Measurements from ENCODE around the gene INPP5A.

INPP5A gene

DNA sequence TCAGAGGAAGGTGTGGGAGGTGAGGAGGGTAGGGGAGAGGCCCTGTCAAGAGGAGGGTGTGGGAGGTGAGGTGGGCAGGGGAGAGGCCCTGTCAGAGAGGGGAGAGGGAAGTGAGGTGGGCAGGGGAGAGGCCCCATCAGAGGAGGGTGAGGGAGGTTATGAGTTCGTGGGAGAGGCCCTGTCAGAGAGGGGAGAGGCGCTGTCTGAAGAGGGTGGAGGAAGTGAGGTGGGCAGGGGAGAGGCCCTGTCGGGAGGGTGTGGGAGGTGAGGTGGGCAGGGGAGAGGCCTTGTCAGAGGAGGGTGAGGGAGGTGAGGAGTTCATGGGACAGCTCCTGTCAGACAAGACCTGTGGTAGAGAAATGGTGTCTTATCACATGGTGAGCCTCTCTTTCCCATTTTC, 74.4 kb downstream of the INPP5A start:
- H3K79me2 ChIP-seq (ENCODE audit: insufficient read depth, low read length): peaks cover 60% of the 10 kb centered on the region; the same call in 1 of the 2 replicates
- H3K4me3 ChIP-seq (ENCODE audit: low read length, poor library complexity, severe bottlenecking): no peak overlapping the region
- H3K27me3 ChIP-seq (ENCODE audit: insufficient read depth, low read length, poor library complexity, severe bottlenecking): no peaks in the 10 kb centered on the region
- TF ChIP-seq, protein P1, sequence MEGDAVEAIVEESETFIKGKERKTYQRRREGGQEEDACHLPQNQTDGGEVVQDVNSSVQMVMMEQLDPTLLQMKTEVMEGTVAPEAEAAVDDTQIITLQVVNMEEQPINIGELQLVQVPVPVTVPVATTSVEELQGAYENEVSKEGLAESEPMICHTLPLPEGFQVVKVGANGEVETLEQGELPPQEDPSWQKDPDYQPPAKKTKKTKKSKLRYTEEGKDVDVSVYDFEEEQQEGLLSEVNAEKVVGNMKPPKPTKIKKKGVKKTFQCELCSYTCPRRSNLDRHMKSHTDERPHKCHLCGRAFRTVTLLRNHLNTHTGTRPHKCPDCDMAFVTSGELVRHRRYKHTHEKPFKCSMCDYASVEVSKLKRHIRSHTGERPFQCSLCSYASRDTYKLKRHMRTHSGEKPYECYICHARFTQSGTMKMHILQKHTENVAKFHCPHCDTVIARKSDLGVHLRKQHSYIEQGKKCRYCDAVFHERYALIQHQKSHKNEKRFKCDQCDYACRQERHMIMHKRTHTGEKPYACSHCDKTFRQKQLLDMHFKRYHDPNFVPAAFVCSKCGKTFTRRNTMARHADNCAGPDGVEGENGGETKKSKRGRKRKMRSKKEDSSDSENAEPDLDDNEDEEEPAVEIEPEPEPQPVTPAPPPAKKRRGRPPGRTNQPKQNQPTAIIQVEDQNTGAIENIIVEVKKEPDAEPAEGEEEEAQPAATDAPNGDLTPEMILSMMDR (conservative IDR thresholded peaks at IDR 0.05; ENCODE audit: low read length): no peak
- TF ChIP-seq EZH2phosphoT487 (IDR thresholded peaks at IDR 0.05; ENCODE audit: borderline replicate concordance): no peak
- H3K9me3 ChIP-seq (ENCODE audit: insufficient read depth, low read depth, low read length): no peaks in the 10 kb centered on the region
- no peak overlapping the region for H3K9ac ChIP-seq (ENCODE audit: low read depth, low read length, poor library complexity, severe bottlenecking)
- H3K4me2 ChIP-seq (ENCODE audit: low read depth, low read length, poor library complexity, severe bottlenecking): no peak overlapping the region
- no peak overlapping the region for H2AFZ ChIP-seq (ENCODE audit: low read length)
- peaks cover 6% of the 10 kb centered on the region; the same call in 1 of the 2 replicates for H3K36me3 ChIP-seq (ENCODE audit: insufficient read depth, low read length)
- H3K4me1 ChIP-seq (ENCODE audit: insufficient read depth, low read length, poor library complexity, severe bottlenecking): peaks cover 4% of the 10 kb centered on the region
- no peaks in the 10 kb centered on the region for H3K9me2 ChIP-seq (replicated peaks; ENCODE audit: low read depth, low read length)
- H3F3A ChIP-seq (ENCODE audit: low read depth): no peaks in the 10 kb centered on the region
- peaks cover 24% of the 10 kb centered on the region for H4K20me1 ChIP-seq (ENCODE audit: insufficient read depth, low read length, poor library complexity, severe bottlenecking)

DNA sequence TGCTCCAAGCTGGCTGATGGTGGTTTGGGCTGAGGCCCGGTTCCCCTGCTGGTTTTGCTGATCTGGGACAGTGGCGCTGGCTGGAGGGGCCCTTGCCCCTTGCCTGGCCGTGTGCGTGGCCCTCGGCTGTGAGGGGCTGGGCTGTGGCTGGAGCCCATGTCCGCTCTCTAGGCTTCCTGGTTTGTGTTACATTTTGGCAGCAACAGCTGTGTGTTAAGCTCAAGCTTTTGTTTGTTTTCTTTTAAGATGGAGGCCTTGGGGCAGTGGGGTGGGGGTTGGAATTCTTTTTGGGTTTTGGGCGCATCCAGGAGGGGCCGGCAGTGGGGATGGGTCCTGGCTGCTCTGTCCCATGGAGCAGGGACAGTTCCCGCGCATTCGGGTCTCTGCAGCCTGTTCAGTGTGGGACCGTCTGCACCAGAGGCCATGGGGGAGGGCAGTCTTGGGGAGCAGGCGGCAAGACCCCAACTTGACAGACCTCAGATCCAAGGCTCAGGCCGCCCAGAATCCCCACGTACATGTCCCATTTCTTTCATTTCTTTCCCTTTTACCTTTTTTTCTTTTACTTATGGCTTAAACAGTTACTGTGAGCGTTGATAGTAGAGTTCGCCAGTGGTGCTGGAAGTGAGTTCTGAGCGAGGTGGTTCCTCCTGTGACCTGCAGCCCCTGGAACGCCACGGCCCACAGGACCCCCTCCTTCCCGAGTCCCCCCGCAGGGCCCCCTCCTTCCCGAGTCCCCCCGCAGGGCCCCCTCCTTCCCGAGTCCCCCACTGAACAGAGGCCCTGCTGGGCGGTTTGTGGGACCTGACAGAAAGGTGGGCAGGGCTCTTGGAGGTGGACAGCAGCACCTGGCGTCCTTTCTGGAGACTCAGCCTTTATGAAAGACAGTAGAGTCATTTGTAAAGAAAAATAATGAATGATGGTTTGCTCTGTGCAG, 75.3 kb downstream of the INPP5A start:
- Histone ChIP-seq H4K20me1 (ENCODE audit: insufficient read depth, low read length, poor library complexity, severe bottlenecking) (peaks cover 24% of the 10 kb centered on the region), H2AFZ (ENCODE audit: low read length) (no peak overlapping the region), H3K9me3 (ENCODE audit: insufficient read depth, low read depth, low read length) (no peaks in the 10 kb centered on the region), H3K79me2 (ENCODE audit: insufficient read depth, low read length) (peaks cover 55% of the 10 kb centered on the region; the same call in 1 of the 2 replicates), H3K4me2 (ENCODE audit: low read depth, low read length, poor library complexity, severe bottlenecking) (no peak overlapping the region), H3K9ac (ENCODE audit: low read depth, low read length, poor library complexity, severe bottlenecking) (no peak overlapping the region), H3K27me3 (ENCODE audit: insufficient read depth, low read length, poor library complexity, severe bottlenecking) (no peaks in the 10 kb centered on the region), H3F3A (ENCODE audit: low read depth) (no peaks in the 10 kb centered on the region), H3K36me3 (ENCODE audit: insufficient read depth, low read length) (peaks cover 10% of the 10 kb centered on the region; the same call in 1 of the 2 replicates), H3K4me3 (ENCODE audit: low read length, poor library complexity, severe bottlenecking) (no peak overlapping the region), H3K9me2 (replicated peaks; ENCODE audit: low read depth, low read length) (no peaks in the 10 kb centered on the region), H3K4me1 (ENCODE audit: insufficient read depth, low read length, poor library complexity, severe bottlenecking) (peaks cover 4% of the 10 kb centered on the region)
- TF ChIP-seq, protein P1 (conservative IDR thresholded peaks at IDR 0.05; ENCODE audit: low read length): no peak
- TF ChIP-seq EZH2phosphoT487 (IDR thresholded peaks at IDR 0.05; ENCODE audit: borderline replicate concordance): no peak

DNA sequence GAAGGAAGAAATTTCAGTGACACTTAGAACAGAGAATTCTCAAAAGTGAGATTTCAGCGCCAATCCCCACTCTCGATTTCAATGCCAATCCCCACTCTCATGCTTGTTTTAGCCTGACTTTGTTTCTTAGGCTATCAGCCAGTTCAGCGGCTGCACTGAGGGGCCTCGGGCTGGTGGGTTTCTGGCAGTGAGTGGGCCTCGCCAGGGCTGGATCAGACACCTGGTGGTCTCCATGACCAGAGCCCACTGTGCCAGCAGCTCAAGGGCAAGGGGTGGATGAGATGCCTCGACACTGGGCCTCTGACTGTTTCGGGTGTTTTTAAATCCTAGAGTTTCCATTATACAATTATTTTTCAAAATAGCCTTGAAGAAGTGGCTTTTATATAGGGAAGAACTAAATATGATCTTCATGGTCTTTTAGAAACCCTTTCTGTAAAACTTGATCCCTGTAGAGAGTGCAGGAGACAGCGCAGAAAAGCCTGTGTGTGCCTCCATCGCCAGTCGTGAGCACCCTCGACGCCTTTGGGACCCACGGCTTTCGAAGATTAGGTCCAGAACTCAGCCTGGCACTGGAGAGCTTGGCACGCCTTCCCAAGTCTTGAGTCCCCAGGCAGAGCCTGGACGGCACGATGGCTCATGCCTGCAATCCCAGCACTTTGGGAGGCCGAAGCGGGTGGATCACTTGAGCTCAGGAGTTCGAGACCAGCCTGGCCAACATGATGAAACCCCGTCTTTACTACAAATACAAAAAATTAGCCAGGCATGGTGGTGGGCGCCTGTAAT, 76.2 kb downstream of the INPP5A start:
- Histone ChIP-seq H2AFZ (ENCODE audit: low read length) (no peak overlapping the region), H3F3A (ENCODE audit: low read depth) (no peaks in the 10 kb centered on the region), H3K4me1 (ENCODE audit: insufficient read depth, low read length, poor library complexity, severe bottlenecking) (peaks cover 4% of the 10 kb centered on the region), H3K27me3 (ENCODE audit: insufficient read depth, low read length, poor library complexity, severe bottlenecking) (no peaks in the 10 kb centered on the region), H4K20me1 (ENCODE audit: insufficient read depth, low read length, poor library complexity, severe bottlenecking) (peaks cover 24% of the 10 kb centered on the region), H3K9ac (ENCODE audit: low read depth, low read length, poor library complexity, severe bottlenecking) (no peak overlapping the region), H3K4me3 (ENCODE audit: low read length, poor library complexity, severe bottlenecking) (no peak overlapping the region), H3K79me2 (ENCODE audit: insufficient read depth, low read length) (peaks cover 50% of the 10 kb centered on the region; the same call in 1 of the 2 replicates), H3K9me3 (ENCODE audit: insufficient read depth, low read depth, low read length) (no peaks in the 10 kb centered on the region), H3K4me2 (ENCODE audit: low read depth, low read length, poor library complexity, severe bottlenecking) (no peak overlapping the region), H3K9me2 (replicated peaks; ENCODE audit: low read depth, low read length) (no peaks in the 10 kb centered on the region), H3K36me3 (ENCODE audit: insufficient read depth, low read length) (peaks cover 16% of the 10 kb centered on the region; the same call in 1 of the 2 replicates)
- TF ChIP-seq EZH2phosphoT487 (IDR thresholded peaks at IDR 0.05; ENCODE audit: borderline replicate concordance): no peak
- TF ChIP-seq, protein P1 (conservative IDR thresholded peaks at IDR 0.05; ENCODE audit: low read length): no peak

Measured in Loucy (cell line).